Heart left ventricle (tissue), 13 donors: ENCODE results near the gene WDR88.

Experiments used
- POLR2A ChIP-seq, 2 donors: fragments of 450-650 bp; IDR thresholded peaks; one replicate each; pipeline ENCODE4 v1.6.1; 2017; ENCODE audit warnings: antibody characterized with exemption in 2 of 2, mild to moderate bottlenecking in 2 of 2, moderate library complexity in 2 of 2
- TF ChIP-seq, protein P1 (sequence below), 12 donors: fragments of 200-600 bp; sonication (generic) in 4 of 12; IDR thresholded peaks; one replicate each; pipeline versions ENCODE4 v1.5.0 to v1.8.0; 2018 to 2022; ENCODE audit warnings: antibody characterized with exemption in 12 of 12, mild to moderate bottlenecking in 5 of 12
- donor health status: ischemic (EF 13 %, LVEDD 7.1; RV severe dilation, severe dysfunction).
- donor health status: DM: no; HTN: yes; CAD: no.
- donor health status: DM: no; HTN: no; CAD: no.
- donor health status: ischemic (EF 25% LVEDD 6.9; RV normal size, moderate dysfunction).
- donor health status: ischemic (EF 25% LVEDD 5.7; RV mildly dilated, moderate dysfunction).
- donor health status: ischemic (EF 35%, LVEDD 5.7; RV mildly dilated, moderate dysfunction).
- donor health status: nonischemic (EF 11% LVEDD 7.7; RV severe dilation, severe dysfunction).
- donor health status: DM: yes; HTN: yes; CAD: no.
- donor health status: PGD.
- donor health status: ischemic (EF 29% LVEDD 5.4; RV normal size, mild dysfunction).
- donor health status: nonischemic (EF 23%, LVEDD 6.1; RV moderate dilation, normal function).

DNA sequence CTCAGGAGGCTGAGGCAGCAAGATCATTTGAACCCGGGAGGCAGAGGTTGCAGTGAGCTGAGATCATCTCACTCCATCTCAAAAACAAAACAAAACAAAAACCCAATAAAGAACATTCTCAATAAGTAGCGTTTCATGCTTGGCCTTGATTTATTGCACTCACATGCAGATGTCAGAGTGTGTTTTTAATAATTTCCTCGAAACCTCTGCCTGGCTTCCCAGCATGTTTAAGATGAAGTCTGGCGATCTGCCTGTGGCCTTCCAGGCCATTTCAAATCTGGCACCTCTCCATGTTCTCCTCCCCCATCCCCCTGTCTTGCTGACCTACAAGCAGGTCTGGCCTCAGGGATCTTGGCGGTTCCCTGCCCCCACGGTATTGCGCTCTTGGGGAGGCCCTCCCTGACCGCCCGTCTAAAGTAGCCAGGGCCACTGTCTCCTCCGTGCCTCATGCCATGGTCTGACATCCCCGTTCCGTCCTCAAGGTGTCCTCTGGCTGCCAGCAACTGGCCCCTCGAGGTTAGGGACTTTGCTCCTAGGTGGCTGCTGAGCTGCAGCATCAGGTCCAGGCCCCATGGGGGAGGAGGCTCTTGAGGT is 1.6 kb downstream of the WDR88 start:
- TF ChIP-seq, protein P1, sequence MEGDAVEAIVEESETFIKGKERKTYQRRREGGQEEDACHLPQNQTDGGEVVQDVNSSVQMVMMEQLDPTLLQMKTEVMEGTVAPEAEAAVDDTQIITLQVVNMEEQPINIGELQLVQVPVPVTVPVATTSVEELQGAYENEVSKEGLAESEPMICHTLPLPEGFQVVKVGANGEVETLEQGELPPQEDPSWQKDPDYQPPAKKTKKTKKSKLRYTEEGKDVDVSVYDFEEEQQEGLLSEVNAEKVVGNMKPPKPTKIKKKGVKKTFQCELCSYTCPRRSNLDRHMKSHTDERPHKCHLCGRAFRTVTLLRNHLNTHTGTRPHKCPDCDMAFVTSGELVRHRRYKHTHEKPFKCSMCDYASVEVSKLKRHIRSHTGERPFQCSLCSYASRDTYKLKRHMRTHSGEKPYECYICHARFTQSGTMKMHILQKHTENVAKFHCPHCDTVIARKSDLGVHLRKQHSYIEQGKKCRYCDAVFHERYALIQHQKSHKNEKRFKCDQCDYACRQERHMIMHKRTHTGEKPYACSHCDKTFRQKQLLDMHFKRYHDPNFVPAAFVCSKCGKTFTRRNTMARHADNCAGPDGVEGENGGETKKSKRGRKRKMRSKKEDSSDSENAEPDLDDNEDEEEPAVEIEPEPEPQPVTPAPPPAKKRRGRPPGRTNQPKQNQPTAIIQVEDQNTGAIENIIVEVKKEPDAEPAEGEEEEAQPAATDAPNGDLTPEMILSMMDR (IDR thresholded peaks at IDR 0.05), result no peak
- no peak for TF ChIP-seq POLR2A (IDR thresholded peaks at IDR 0.05)
